Central memory CD4-positive, alpha-beta T cell (primary cell): ENCODE measurements around the gene TRAF5.
"Not testable (repeated sequence)": the region's sequence is repeated elsewhere in the genome, so short reads cannot be mapped to it uniquely, and the experiment has no call there.

Experiments used
- DNase-seq: peaks from one replicate; pipeline ENCODE4 v3.0.0; 2022
- total RNA-seq, 3 experiments: gene quantifications; one replicate each; lab custom pipeline; 2026; lab: John Stamatoyannopoulos, UW

TRAF5 gene
- 50.2 to 171 (median 128) reads per million in 3 experiments for total RNA-seq

DNA sequence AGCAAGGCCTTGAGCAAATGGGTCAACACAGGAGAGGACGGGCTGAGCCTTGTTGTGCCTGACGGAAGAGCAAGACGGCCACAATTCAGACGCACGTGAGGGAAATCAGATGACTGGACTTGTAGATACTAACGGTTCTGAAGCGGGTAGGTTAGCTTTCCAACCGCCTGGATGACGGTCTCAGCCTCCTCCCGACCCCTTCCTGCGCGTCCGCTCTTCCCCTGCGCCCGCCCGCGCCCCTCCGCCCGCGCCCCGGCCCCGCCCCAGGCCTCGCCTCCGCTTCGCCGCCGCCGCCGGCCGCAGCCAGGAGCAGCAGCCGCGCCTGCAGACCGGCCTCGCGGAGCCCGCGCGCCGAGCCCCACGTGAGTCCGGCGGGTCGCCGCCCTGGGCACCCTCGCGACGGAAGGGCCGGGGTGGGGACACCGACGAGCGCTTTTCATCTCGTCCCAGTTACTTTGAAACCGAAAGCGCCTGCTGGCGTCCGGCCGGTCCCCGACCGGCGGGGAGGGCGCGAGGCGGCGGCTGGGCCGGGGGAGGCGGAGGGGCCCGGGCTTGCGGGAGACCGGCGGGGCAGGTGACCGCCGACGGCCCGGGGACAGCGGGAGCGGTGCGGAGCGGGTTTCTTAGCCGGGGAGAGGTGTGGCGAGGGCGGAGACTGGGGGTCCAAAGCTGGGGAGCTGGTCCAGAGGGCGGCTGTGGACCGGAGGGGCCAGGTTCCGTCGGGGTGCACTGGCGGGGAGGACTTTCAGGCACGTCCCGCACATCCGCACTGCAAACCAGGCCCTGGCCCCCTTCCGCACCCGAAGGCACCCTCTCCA is at the start of gene TRAF5:
Gene TRAF5 (plus strand): TSS at position 306 of the 818 bp plus-strand sequence. CDS start 26,407 bp downstream, outside the sequence.
- DNase-seq: peak; percentile 46

GRCh38 chr1:211279340-211279739 is 47.3 kb upstream of the TRAF5 start:
- DNase-seq: no peak

GRCh38 chr1:211280910-211281309 is 45.7 kb upstream of the TRAF5 start:
- DNase-seq: no peak

DNA sequence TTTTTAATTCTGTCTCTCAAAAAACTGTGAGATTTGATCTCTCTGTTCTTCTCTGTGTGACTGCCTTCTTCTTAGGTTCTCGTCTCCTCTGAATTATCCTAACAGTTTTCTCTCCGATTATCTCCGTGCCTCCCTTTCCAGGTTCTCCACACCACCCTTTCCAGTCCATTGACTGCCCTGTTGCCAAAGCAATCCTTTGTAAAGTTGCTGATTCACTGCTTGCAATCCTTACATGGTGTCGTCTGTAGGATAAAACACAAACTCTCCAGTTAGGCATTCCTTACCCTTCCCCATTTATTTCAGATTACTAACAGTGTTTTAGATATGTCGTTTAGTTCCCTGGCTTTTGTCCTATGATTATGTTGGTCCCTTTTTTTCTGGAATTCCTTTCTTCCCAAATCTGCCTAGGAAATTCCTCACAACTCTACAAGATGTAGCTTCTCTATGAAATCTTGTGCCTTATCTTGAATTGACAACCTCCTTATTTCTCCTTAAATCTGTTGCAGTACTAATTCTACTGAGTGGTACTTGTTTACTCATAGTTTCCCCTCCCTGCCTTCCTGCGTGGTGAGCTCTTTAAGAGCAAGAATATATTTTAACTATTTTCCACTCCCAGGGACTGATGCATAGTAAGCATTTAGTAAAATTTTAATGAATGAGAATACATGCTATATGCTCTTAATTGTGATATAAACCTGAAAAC is 45.2 kb upstream of the TRAF5 start:
- DNase-seq: no peak

DNA sequence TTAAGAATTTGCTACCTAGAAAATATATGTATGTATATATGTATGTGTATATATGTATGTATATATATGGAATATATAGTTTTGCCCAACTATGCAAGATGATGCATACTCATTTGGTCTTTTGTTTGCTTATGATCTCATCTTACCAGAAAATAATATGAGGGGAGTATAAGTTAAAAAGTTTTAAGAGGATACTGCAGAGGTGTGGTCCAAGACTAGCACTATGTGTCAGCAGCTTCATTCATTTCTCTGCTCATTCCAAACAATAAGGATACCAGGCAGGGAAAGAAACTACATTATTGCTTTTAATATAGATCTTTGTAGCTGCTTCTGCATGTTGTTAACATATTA is 44.6 kb upstream of the TRAF5 start:
- DNase-seq: no peak

- DNase-seq: no peak
These were observed 41.4 kb upstream of the TRAF5 start for GRCh38 chr1:211285196-211285595.

- no peak for DNase-seq
These were observed 39.4 kb upstream of the TRAF5 start for GRCh38 chr1:211287218-211287617.

GRCh38 chr1:211292411-211292810 is 34.2 kb upstream of the TRAF5 start:
- DNase-seq: no peak

GRCh38 chr1:211296396-211296795 is 30.2 kb upstream of the TRAF5 start:
- no peak for DNase-seq

DNA sequence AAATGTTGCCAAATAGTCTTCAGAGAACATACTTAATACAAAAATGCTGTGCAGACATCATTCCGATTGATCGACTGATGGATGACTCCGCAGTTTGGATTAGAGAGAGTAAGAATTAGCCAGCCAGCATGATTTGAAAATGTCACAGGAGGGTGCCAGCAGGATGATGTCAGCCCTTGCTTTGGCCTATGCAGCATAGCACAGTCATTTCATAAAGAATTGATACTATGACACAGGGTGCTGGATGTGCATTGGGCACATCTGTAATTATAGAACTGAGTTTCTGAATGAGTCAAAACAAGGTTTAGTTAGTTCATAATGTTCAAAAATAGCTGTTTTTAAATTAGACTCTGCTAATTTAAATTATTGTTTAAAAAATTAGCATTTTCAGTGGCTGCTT is 21.6 kb upstream of the TRAF5 start:
- DNase-seq: no peak

- DNase-seq: no peak
These were observed 17.0 kb upstream of the TRAF5 start for GRCh38 chr1:211309617-211310016.

DNA sequence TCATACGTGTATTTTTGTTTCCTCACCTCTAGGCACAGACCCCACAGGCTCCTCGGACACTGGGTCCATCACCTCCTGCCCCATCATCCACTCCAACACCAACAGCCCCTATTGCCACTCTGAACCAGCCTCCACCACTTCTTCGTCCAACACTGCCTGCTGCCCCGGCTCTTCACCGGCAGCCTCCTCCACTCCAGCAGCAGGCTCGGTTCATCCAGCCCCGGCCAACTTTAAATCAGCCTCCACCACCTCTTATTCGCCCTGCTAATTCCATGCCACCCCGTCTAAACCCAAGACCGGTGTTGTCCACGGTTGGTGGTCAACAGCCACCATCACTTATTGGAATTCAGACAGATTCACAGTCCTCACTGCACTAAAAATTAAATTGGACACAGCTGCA is 13.2 kb upstream of the TRAF5 start:
- DNase-seq: no peak

DNA sequence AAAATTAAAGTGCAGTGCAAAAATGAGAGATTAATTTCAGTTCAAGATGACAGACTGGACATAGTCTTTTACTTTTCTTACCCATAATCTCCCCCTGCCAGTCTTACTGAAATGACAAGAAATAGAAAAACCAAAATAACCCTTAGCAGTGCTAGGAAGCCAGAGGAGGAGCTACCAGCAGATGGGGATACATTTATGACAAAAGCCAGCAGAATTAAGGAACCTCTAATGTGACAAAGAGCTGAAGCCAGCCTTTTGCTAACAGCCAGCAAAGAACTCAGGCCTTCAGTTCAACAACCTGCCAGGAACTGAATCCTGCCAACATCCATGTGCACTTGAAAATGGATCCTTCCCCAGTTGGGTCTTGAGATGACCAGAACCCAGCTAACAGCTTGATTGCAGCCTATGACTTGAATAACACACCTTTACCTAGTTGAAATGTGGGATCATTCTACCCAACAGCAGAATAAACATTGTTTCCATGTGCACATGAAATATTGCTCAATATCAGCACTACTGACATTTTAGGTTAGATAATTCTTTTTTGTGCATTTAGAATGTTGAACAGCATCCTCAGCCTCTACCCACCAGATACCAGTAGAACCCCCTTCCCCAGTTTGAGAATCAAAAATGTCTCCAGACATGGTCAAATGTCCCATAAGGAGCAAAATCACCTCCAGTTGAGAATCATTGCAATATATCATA is 7.9 kb upstream of the TRAF5 start:
- DNase-seq: no peak

GRCh38 chr1:211319892-211320291 is 6.7 kb upstream of the TRAF5 start:
- DNase-seq: no peak

- DNase-seq: no peak
These were observed 5.7 kb upstream of the TRAF5 start for GRCh38 chr1:211320980-211321379.

DNA sequence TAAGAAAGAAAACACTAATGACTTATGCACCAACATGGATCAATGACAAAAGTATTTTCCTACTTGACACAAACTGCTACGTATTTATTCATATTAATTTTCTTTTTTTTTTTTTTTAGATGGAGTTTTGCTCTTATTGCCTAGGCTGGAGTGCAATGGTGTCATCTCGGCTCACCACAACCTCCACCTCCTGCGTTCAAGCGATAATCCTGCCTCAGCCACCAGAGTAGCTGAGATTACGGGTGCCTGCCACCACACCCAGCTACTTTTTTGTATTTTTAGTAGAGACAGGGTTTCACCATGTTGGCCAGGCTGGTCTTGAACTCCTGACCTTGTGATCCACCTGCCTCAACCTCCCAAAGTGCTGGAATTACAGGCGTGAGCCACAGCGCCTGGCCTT is 5.0 kb upstream of the TRAF5 start:
- DNase-seq: not testable (repeated sequence)

- DNase-seq: peak; percentile 57
These were observed 3.2 kb upstream of the TRAF5 start for GRCh38 chr1:211323156-211324063.

GRCh38 chr1:211324992-211325775 is 1.4 kb upstream of the TRAF5 start:
- no peak for DNase-seq

- DNase-seq: no peak
These were observed 499 bp upstream of the TRAF5 start for GRCh38 chr1:211326140-211326527.

DNA sequence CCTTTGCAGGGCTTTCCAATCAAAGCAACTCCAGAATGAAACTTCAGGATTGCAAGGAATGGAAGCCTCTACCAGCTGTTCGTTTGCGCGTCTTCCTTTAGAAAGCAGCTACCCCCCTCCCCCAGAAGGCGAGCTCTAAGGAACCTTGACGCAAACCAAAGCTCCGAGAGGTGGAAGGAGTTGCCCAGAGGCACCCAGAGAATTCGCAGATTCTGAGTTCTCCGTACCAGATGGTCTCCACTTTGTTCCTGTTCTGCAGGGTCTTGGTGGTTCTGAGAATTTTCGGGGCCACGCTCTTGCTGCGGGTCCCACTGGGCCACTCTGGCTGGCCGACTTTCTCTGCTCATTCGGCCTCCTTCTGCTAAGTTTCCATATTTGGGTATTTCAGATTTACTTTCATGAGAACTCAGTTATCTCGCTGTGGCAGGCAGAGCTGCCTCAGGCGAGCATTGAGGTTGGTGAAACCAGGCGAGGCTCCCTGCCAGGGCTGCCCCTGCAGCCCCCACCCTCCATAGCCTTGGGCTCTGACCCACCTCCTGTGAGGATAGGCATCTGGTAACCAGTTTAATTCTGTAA is 801 bp downstream of the TRAF5 start:
- DNase-seq: peak; percentile 47

DNA sequence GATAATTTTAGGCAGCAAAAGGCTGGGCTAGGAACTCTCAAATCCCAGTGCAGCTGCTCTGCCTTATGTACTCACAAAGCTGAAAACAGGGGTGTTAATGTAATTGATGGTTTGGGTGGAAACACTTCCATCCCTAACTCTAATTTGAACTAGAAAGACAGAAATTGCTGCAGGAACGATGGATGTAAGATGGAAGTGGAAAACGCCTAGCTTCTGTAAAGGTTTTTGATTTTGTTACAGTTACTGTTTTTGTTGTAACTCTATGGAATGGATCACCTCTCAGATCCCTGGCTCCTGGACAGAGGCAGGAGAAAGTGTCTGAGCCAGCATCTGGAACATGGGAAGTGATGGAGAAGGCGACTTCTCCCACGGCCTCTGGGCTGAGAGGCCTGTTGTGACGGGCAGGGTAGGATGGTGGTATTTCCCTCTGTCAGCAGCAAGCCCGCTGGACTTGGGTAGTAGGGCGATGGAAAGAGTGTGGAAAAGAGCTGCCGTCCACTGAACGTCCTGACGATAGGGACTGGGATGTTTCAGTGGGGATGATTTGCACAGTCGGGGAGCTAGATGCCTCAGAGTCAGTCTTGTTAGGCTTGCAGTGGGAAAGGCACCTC is 1.6 kb downstream of the TRAF5 start:
- no peak for DNase-seq
